H1 (cell line): ENCODE data around the gene PAF1. TPM values are rescaled to one million over a fixed set of nuclear protein-coding genes. Genes with fewer than 3 reads are reported as not detected.

Experiments used
- CTCF ChIA-PET: fragments of 300-600 bp; sonication (Branson Sonifier 250); formaldehyde crosslinking; loops from one replicate; lab custom pipeline; 2021; ENCODE audit not compliant: partially characterized antibody; lab: Charles Lee
- POLR2A ChIA-PET: fragments of 300-600 bp; sonication (Branson Sonifier 250); formaldehyde crosslinking; loops from one replicate; lab custom pipeline; 2021; ENCODE audit warnings: inconsistent platforms; ENCODE audit not compliant: partially characterized antibody; lab: Charles Lee
- DNase-seq, 2 experiments: peaks; one replicate each; pipeline versions ENCODE4 v3.0.0 to v3.0.0-alpha.2; 2010 to 2022; ENCODE audit warnings: low spot score in 2 of 2, low read depth in 1 of 2, mixed read lengths in 1 of 2
- FAIRE-seq: peaks from 2 replicates; lab custom pipeline; 2011; peaks lifted over from hg19 to GRCh38; lab: Jason Lieb, UNC
- H2AFZ ChIP-seq: 2 replicates; pipeline ENCODE4 v1.8.1; 2012; ENCODE audit warnings: low read length, inconsistent platforms
- H2AK5ac ChIP-seq: 2 replicates; pipeline ENCODE4 v1.6.1; 2013; ENCODE audit warnings: low read depth, low read length
- H2BK120ac ChIP-seq: replicated peaks from 2 replicates; pipeline ENCODE3; 2013; ENCODE audit warnings: low read depth, low read length, inconsistent platforms
- H2BK12ac ChIP-seq: 2 replicates; pipeline ENCODE4 v1.6.1; 2013; ENCODE audit warnings: low read depth, low read length
- H2BK15ac ChIP-seq: 2 replicates; pipeline ENCODE4 v1.6.1; 2013; ENCODE audit warnings: low read length
- H2BK20ac ChIP-seq: 2 replicates; pipeline ENCODE4 v1.6.1; 2013; ENCODE audit warnings: low read length
- H2BK5ac ChIP-seq: 2 replicates; pipeline ENCODE4 v1.6.1; 2013; ENCODE audit warnings: low read depth, low read length
- H3K14ac ChIP-seq: 2 replicates; pipeline ENCODE4 v1.6.1; 2013; ENCODE audit warnings: inconsistent platforms; ENCODE audit not compliant: insufficient read length
- H3K18ac ChIP-seq: 2 replicates; pipeline ENCODE4 v1.6.1; 2013; ENCODE audit warnings: low read length; ENCODE audit errors: extremely low read depth
- H3K23ac ChIP-seq: 2 replicates; pipeline ENCODE4 v1.6.1; 2013; ENCODE audit warnings: inconsistent platforms; ENCODE audit not compliant: insufficient read length
- H3K23me2 ChIP-seq: 2 replicates; pipeline ENCODE4 v1.6.1; 2013; ENCODE audit warnings: low read depth, low read length
- H3K27ac ChIP-seq: 2 replicates; pipeline ENCODE4 v1.6.1; 2011; ENCODE audit warnings: low read depth, low read length, inconsistent platforms
- H3K27me3 ChIP-seq, 4 experiments: replicated peaks in 1 of 4; 1 replicate in 1 of 4; 2 replicates in 3 of 4; pipeline versions ENCODE4 v1.6.1 to v1.8.1; 2011 to 2013; ENCODE audit warnings: low read length in 3 of 4, mild to moderate bottlenecking in 3 of 4, inconsistent platforms in 2 of 4, mixed read lengths in 2 of 4, moderate library complexity in 1 of 4; ENCODE audit not compliant: control insufficient read depth in 3 of 4, insufficient read depth in 3 of 4; ENCODE audit errors: extremely low read depth in 1 of 4
- H3K36me3 ChIP-seq, 4 experiments: 2 replicates each; pipeline versions ENCODE4 v1.6.1 to v1.8.1; 2011 to 2013; ENCODE audit warnings: mild to moderate bottlenecking in 4 of 4, low read length in 3 of 4, moderate library complexity in 2 of 4, control low read depth in 1 of 4, inconsistent platforms in 1 of 4; ENCODE audit not compliant: insufficient read depth in 4 of 4, control insufficient read depth in 2 of 4
- H3K4ac ChIP-seq: replicated peaks from 2 replicates; pipeline ENCODE3; 2013; ENCODE audit warnings: low read length, low read depth, mixed read lengths, inconsistent platforms; ENCODE audit not compliant: insufficient read length
- H3K4me1 ChIP-seq, 4 experiments: replicated peaks in 1 of 4; 1 replicate in 1 of 4; 2 replicates in 3 of 4; pipeline versions ENCODE4 v1.6.1 to v1.8.1; 2011 to 2013; ENCODE audit warnings: low read length in 3 of 4, inconsistent platforms in 2 of 4, mixed read lengths in 1 of 4; ENCODE audit not compliant: insufficient read depth in 4 of 4, control insufficient read depth in 3 of 4
- H3K4me2 ChIP-seq, 2 experiments: 2 replicates each; pipeline versions ENCODE4 v1.6.1 to v1.8.1; 2011 to 2013; ENCODE audit warnings: low read depth in 2 of 2, low read length in 2 of 2, control low read depth in 1 of 2, inconsistent platforms in 1 of 2, mild to moderate bottlenecking in 1 of 2; ENCODE audit not compliant: insufficient read depth in 1 of 2
- H3K4me3 ChIP-seq, 4 experiments: fragments of 200-600, 300-600 bp in 1 of 4; sonication (generic), shearing (Covaris generic), sonication (Bioruptor Twin) in 1 of 4; 2 replicates each; pipeline versions ENCODE4 v1.5.1 to v1.8.1; 2011 to 2016; ENCODE audit warnings: low read length in 4 of 4, low read depth in 3 of 4, control low read depth in 2 of 4, inconsistent platforms in 2 of 4, mild to moderate bottlenecking in 2 of 4, mixed read lengths in 1 of 4, moderate library complexity in 1 of 4; ENCODE audit not compliant: insufficient read depth in 2 of 4; ENCODE audit errors: extremely low read depth in 1 of 4
- H3K56ac ChIP-seq: replicated peaks from 2 replicates; pipeline ENCODE3; 2013; ENCODE audit warnings: low read depth, mild to moderate bottlenecking, mixed read lengths, low read length, inconsistent platforms; ENCODE audit not compliant: insufficient read length
- H3K79me1 ChIP-seq: 2 replicates; pipeline ENCODE4 v1.6.1; 2013; ENCODE audit warnings: low read depth, low read length, control low read depth
- H3K79me2 ChIP-seq, 2 experiments: 2 replicates each; pipeline versions ENCODE4 v1.6.1 to v1.8.1; 2012 to 2013; ENCODE audit warnings: low read length in 2 of 2, mild to moderate bottlenecking in 2 of 2, inconsistent platforms in 1 of 2; ENCODE audit not compliant: insufficient read depth in 2 of 2, control insufficient read depth in 1 of 2
- H3K9ac ChIP-seq, 4 experiments: replicated peaks in 1 of 4; 1 replicate in 1 of 4; 2 replicates in 3 of 4; pipeline versions ENCODE4 v1.6.1 to v1.8.1; 2011 to 2013; ENCODE audit warnings: low read depth in 3 of 4, low read length in 3 of 4, control low read depth in 2 of 4, mild to moderate bottlenecking in 2 of 4, moderate library complexity in 2 of 4, inconsistent platforms in 1 of 4; ENCODE audit errors: extremely low read depth in 1 of 4
- H3K9me3 ChIP-seq, 2 experiments: 2 replicates each; pipeline versions ENCODE4 v1.6.1 to v1.8.1; 2012 to 2013; ENCODE audit warnings: mild to moderate bottlenecking in 2 of 2, moderate library complexity in 2 of 2, control low read depth in 1 of 2, inconsistent platforms in 1 of 2, low read depth in 1 of 2, low read length in 1 of 2, mixed read lengths in 1 of 2; ENCODE audit not compliant: insufficient read depth in 2 of 2
- H4K20me1 ChIP-seq, 2 experiments: replicated peaks in 1 of 2; 2 replicates each; pipeline versions ENCODE3 to v1.8.1; 2011 to 2013; ENCODE audit warnings: inconsistent platforms in 2 of 2, low read length in 2 of 2, mild to moderate bottlenecking in 1 of 2; ENCODE audit not compliant: insufficient read depth in 2 of 2, control insufficient read depth in 1 of 2
- H4K5ac ChIP-seq: 2 replicates; pipeline ENCODE4 v1.6.1; 2013; ENCODE audit warnings: low read length, low read depth, mixed read lengths, inconsistent platforms; ENCODE audit not compliant: insufficient read length
- H4K8ac ChIP-seq: 2 replicates; pipeline ENCODE4 v1.8.0; 2013; ENCODE audit warnings: mild to moderate bottlenecking, moderate library complexity, low read length, inconsistent platforms; ENCODE audit not compliant: insufficient read depth; ENCODE audit errors: extremely low read depth
- H4K91ac ChIP-seq: replicated peaks from 2 replicates; pipeline ENCODE3; 2013; ENCODE audit warnings: low read length, mixed read lengths, inconsistent platforms; ENCODE audit not compliant: insufficient read length
- CEBPB ChIP-seq: IDR thresholded peaks from 2 replicates; pipeline ENCODE4 v1.6.1; 2012; ENCODE audit warnings: low read depth, low read length
- CHD2 ChIP-seq: IDR thresholded peaks from 2 replicates; pipeline ENCODE4 v1.6.1; 2012; ENCODE audit warnings: low read length, improper control_type of control experiment
- SP4 ChIP-seq: IDR thresholded peaks from 2 replicates; pipeline ENCODE4 v1.6.1; 2012; ENCODE audit warnings: low read length, inconsistent platforms
- TEAD4 ChIP-seq: IDR thresholded peaks from 2 replicates; pipeline ENCODE4 v1.6.1; 2012; ENCODE audit warnings: low read depth, low read length, inconsistent platforms, mixed read lengths
- WGBS, 2 experiments: shearing (Covaris generic) in 1 of 2; methylation state at CpG; one replicate each; pipeline versions ENCODE4 v1.1.6 to v1.1.7; 2013 to 2015; ENCODE audit warnings: low lambda C conversion rate in 2 of 2, mixed read lengths in 2 of 2, inconsistent platforms in 1 of 2, low coverage in 1 of 2, missing lambda C conversion rate in 1 of 2; ENCODE audit not compliant: insufficient replicate concordance in 2 of 2, insufficient coverage in 1 of 2, insufficient read length in 1 of 2; ENCODE audit errors: extremely low coverage in 1 of 2, missing lambda C conversion rate in 1 of 2; 5-methylcytosine and 5-hydroxymethylcytosine counted together
- polyA plus RNA-seq, 7 experiments: library from polyadenylated mRNA; depleted of rRNA in 3 of 7; stranded (reverse) in 5 of 7; unstranded in 2 of 7; fragments of >200 nt in 5 of 7; fragments of 200-250 nt in 2 of 7; gene quantifications; 1 replicate in 5 of 7; 2 replicates in 1 of 7; 4 replicates in 1 of 7; pipeline versions ENCODE4 v1.2.1 to v1.2.3, GENCODE V29; 2011 to 2013; ENCODE audit warnings: missing spikeins in 2 of 7, mixed read lengths in 2 of 7
- total RNA-seq: library from RNA; stranded (reverse); fragmentation: NEBNext Ultra II Directional; extraction: Animal tissue kit (Norgen Biotek cat#: 25700); gene quantifications from 2 replicates; pipeline ENCODE4 v1.2.1, GENCODE V29; 2021

The PAF1 gene
- total and polyA plus RNA-seq, 2 of the 8 experiments (the other 6 are each of a cell fraction or from before 2014, with no cell fraction given): 31.4 to 58.6 TPM

GRCh38 chr19:39438270-39438934 is 47.5 kb upstream of the PAF1 start:
- Histone ChIP-seq H3K23me2 (peaks cover 8% of the 10 kb centered on the region; the same call in 1 of the 2 replicates), H4K5ac (no peak overlapping the region), H2BK20ac (no peak overlapping the region), H2BK15ac (no peak overlapping the region), H3K14ac (no peak overlapping the region), H2BK12ac (peak overlapping the region; percentile 19; the same call in 1 of the 2 replicates), H2AK5ac (no peak overlapping the region), H3K79me1 (peaks cover 8% of the 10 kb centered on the region), H3K27ac (no peak overlapping the region), H3K4me2 (no peak overlapping the region), H2BK120ac (no peak overlapping the region), H3K9me3 (no peaks in the 10 kb centered on the region), H3K4me3 (no peak overlapping the region), H3K18ac (no peak overlapping the region), H3K4me1 (peaks cover 0 to 5% (median 0%) of the 10 kb centered on the region in 4 experiments; a peak in 3 of 7 replicates), H4K20me1 (peaks cover 4 to 14% of the 10 kb centered on the region in 2 experiments), H3K4ac (no peak overlapping the region), H2AFZ (no peak overlapping the region), H3K79me2 (peaks cover 7 to 20% of the 10 kb centered on the region in 2 experiments; a peak in 3 of 4 replicates), H4K8ac (no peak overlapping the region), H3K9ac (no peak overlapping the region), H3K56ac (no peak overlapping the region), H3K23ac (no peak overlapping the region), H3K27me3 (no peaks in the 10 kb centered on the region), H2BK5ac (no peak overlapping the region), H3K36me3 (peaks cover 11 to 16% (median 12%) of the 10 kb centered on the region in 4 experiments), H4K91ac (no peak overlapping the region)
- 93% methylated on average over 9 of the region's 9 CpGs; no CpG with 5 or more reads in 1 of the 2 experiments for WGBS, 2 experiments
- ChIA-PET CTCF (interaction anchor here (0.7 to 1.1 kb wide), 4 partner anchors 10 to 31 kb away, joined by 3 read pairs; no protein-coding TSS in a partner anchor), POLR2A (interaction anchor here (1.0 to 47.8 kb wide), 5 partner anchors 8 to 76 kb away, joined by 3 to 1154 read pairs (median 4); partner anchors contain the start of genes PLEKHG2, RPS16, SUPT5H and ZFP36)
- FAIRE-seq: no peak
- TF ChIP-seq TEAD4: no peak
- peak; percentile 46; the same call in 1 of the 2 replicates for TF ChIP-seq CEBPB
- TF ChIP-seq SP4: no peak
- TF ChIP-seq CHD2: no peak
- DNase-seq: no peak
